Activated CD4-positive, alpha-beta T cell treated with anti-CD3 and anti-CD28 coated beads, Interleukin-2, amount 10 ng/mL, durations not matched to agents 24 days and 14 days (primary cell): ENCODE measurements around the gene IGFBP3. TPM values are rescaled to one million over a fixed set of nuclear protein-coding genes. Genes with fewer than 3 reads are reported as not detected.

ENCODE experiments used
- DNase-seq: peaks from one replicate; pipeline ENCODE4 v3.0.0; 2022
- H3K27ac Mint-ChIP-seq: one replicate; pipeline ENCODE4 v1.8.0; 2022; ENCODE audit warnings: mild to moderate bottlenecking, mixed read lengths
- H3K27me3 Mint-ChIP-seq: one replicate; pipeline ENCODE4 v1.8.0; 2022; ENCODE audit warnings: mixed read lengths
- H3K36me3 Mint-ChIP-seq: one replicate; pipeline ENCODE4 v1.8.0; 2022; ENCODE audit warnings: low read depth, mild to moderate bottlenecking, mixed read lengths
- H3K4me1 Mint-ChIP-seq: one replicate; pipeline ENCODE4 v1.8.0; 2021; ENCODE audit warnings: mixed read lengths
- H3K4me3 Mint-ChIP-seq: one replicate; pipeline ENCODE4 v1.8.0; 2022; ENCODE audit warnings: mild to moderate bottlenecking, moderate library complexity, mixed read lengths
- H3K9me3 Mint-ChIP-seq: one replicate; pipeline ENCODE4 v1.8.0; 2021; ENCODE audit warnings: mixed read lengths
- intact Hi-C: fragments of 100-400 bp; cut with micrococcal nuclease; formaldehyde crosslinking; loops from one replicate; pipeline ENCODE4 v1.15.1; 2023
- total RNA-seq: library from RNA; stranded (reverse); gene quantifications from 2 replicates; pipeline ENCODE4 v1.2.3, GENCODE V29; 2022

The IGFBP3 gene
- total RNA-seq, 1 donor from 2014 or later, result 0.72 TPM

DNA sequence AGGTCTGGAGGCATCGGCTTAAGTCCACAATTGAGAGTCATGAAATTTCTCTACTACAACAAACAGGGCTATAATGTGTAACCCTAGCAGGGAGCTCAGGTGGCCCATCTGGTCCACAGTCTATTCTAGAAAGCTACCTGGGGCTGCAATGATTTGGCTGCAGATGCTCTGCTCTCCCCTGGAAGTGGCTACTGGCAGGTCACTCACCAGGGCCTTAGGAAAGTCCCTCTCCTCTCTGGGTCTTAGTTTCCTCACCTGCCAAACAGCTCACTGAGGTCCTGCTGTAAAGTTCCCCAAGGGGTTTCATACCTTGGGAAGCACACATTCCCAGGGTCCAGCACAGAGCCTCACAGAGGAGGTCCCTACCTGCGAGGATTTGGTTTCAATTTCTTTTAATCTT, 2.5 kb downstream of the IGFBP3 start:
- no peaks in the 10 kb centered on the region for H3K9me3 Mint-ChIP-seq
- intact Hi-C loops, result no loop called here
- H3K27me3 Mint-ChIP-seq, result peaks cover 43% of the 10 kb centered on the region
- no peaks in the 10 kb centered on the region for H3K36me3 Mint-ChIP-seq
- H3K27ac Mint-ChIP-seq, result no peak overlapping the region
- peaks cover 20% of the 10 kb centered on the region for H3K4me1 Mint-ChIP-seq
- no peak overlapping the region for H3K4me3 Mint-ChIP-seq
- peak; percentile 55 for DNase-seq

- Mint-ChIP-seq H3K27me3 (peaks cover 38% of the 10 kb centered on the region), H3K4me3 (no peak overlapping the region), H3K4me1 (peaks cover 14% of the 10 kb centered on the region), H3K9me3 (no peaks in the 10 kb centered on the region), H3K36me3 (no peaks in the 10 kb centered on the region), H3K27ac (no peak overlapping the region)
- intact Hi-C loops, result loop anchor here (2.0 kb wide), 2 partner anchors 435 to 1171 kb away; no protein-coding TSS in a partner anchor
- peak; percentile 93 for DNase-seq
Observed at GRCh38 chr7:45917658-45918057, 3.4 kb downstream of the IGFBP3 start.

DNA sequence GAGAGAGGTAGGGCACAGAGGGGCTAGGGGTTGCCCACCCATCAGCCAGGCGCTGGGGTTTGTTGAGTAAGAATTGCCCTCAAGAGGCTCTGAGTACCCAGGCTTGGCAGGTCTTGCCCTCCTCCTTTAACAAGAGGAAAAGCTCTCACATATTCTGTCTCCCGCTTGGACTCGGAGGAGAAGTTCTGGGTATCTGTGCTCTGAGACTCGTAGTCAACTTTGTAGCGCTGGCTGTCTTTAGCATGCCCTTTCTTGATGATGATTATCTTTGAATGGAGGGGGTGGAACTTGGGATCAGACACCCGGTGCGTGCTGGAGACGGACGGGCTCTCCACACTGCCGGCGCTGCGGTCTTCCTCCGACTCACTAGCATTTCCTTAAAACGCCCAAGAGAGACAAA, 4.0 kb downstream of the IGFBP3 start:
- DNase-seq, result peak; percentile 51
- H3K4me1 Mint-ChIP-seq, result peaks cover 8% of the 10 kb centered on the region
- no peaks in the 10 kb centered on the region for H3K9me3 Mint-ChIP-seq
- H3K4me3 Mint-ChIP-seq, result no peak overlapping the region
- intact Hi-C loops, result loop anchor here (2.0 kb wide), 2 partner anchors 436 to 1172 kb away; no protein-coding TSS in a partner anchor
- H3K36me3 Mint-ChIP-seq, result no peaks in the 10 kb centered on the region
- no peak overlapping the region for H3K27ac Mint-ChIP-seq
- peaks cover 32% of the 10 kb centered on the region for H3K27me3 Mint-ChIP-seq

- peaks cover 6% of the 10 kb centered on the region for H3K4me1 Mint-ChIP-seq
- no peaks in the 10 kb centered on the region for H3K9me3 Mint-ChIP-seq
- H3K36me3 Mint-ChIP-seq, result no peaks in the 10 kb centered on the region
- intact Hi-C loops, result loop anchor here (2.0 kb wide), 2 partner anchors 437 to 1173 kb away; no protein-coding TSS in a partner anchor
- peaks cover 25% of the 10 kb centered on the region for H3K27me3 Mint-ChIP-seq
- no peak for DNase-seq
- H3K27ac Mint-ChIP-seq, result no peak overlapping the region
- no peak overlapping the region for H3K4me3 Mint-ChIP-seq
Observed at GRCh38 chr7:45915606-45916005, 5.5 kb downstream of the IGFBP3 start.

- Mint-ChIP-seq H3K27ac (no peak overlapping the region), H3K27me3 (peaks cover 21% of the 10 kb centered on the region), H3K4me1 (peaks cover 2% of the 10 kb centered on the region), H3K36me3 (no peaks in the 10 kb centered on the region), H3K9me3 (no peaks in the 10 kb centered on the region), H3K4me3 (no peak overlapping the region)
- intact Hi-C loops, result no loop called here
- no peak for DNase-seq
Observed at GRCh38 chr7:45914911-45915310, 6.2 kb downstream of the IGFBP3 start.

- Mint-ChIP-seq H3K9me3 (no peaks in the 10 kb centered on the region), H3K4me3 (no peak overlapping the region), H3K27me3 (peaks cover 5% of the 10 kb centered on the region), H3K27ac (no peak overlapping the region), H3K4me1 (no peaks in the 10 kb centered on the region), H3K36me3 (no peaks in the 10 kb centered on the region)
- intact Hi-C loops, result no loop called here
- DNase-seq, result peak; percentile 43
Observed at GRCh38 chr7:45912972-45913371, 8.1 kb downstream of the IGFBP3 start.

DNA sequence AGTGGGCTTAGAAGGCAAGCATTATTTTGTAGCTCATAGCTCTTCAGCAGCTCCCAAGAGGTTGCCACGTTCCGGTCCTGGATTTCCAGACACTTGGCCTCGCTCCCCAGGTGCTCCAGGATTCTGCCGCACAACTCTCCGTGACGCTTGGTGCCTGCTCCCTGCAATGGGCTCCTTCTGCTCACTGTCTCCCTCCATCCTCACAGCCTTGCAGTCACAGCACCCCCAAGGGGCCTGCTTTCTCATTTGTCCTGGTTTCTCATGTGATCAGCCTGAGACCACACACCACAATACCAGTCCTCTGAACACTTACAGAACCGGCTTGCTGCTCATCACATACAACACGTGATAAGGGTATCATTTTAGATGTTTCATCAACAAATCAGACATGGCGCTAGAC, 9.8 kb downstream of the IGFBP3 start:
- no peaks in the 10 kb centered on the region for H3K36me3 Mint-ChIP-seq
- H3K27ac Mint-ChIP-seq, result no peak overlapping the region
- DNase-seq, result peak; percentile 43
- H3K9me3 Mint-ChIP-seq, result no peaks in the 10 kb centered on the region
- intact Hi-C loops, result no loop called here
- no peak overlapping the region for H3K4me3 Mint-ChIP-seq
- peaks cover 4% of the 10 kb centered on the region for H3K27me3 Mint-ChIP-seq
- no peaks in the 10 kb centered on the region for H3K4me1 Mint-ChIP-seq

DNA sequence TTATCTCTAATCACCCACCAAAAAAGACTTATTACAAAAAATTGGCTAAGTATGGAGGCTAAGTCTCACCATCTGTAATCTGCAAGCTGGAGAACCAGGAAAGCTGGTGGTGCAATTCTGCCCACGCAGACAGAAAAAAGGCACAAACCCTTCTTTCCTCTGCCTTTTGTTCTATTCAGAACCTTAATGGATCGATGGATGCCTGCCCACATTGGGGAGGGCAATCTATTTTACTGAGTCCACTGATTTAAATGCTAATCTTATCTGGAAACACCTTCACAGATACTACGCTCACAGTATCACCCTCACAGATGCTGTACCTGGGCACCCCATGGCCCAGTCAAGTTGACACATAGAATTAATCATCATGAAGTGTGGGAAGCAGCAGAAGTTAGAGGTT, 10.2 kb downstream of the IGFBP3 start:
- no peak for DNase-seq
- Mint-ChIP-seq H3K27me3 (peaks cover 6% of the 10 kb centered on the region), H3K36me3 (no peaks in the 10 kb centered on the region), H3K27ac (no peak overlapping the region), H3K4me3 (no peak overlapping the region), H3K9me3 (no peaks in the 10 kb centered on the region), H3K4me1 (no peaks in the 10 kb centered on the region)
- intact Hi-C loops, result no loop called here

DNA sequence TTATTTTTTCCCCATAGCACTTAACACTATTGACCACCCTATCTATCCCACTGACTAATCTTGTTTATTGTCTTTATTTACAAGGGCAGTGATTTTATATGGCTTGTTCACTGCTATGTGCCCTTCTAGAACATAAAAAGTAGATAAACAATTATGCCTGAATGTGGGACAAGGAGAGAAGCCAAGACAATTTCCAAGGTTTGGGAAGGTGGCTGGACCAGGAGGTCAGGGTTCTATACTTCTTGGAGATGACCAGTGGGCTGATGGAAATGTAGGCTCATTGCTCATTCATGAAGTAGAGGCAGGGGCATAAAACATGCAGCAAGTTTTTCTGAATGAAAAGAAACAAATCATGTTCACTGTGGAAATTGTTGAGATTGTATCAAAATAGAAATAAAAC, 11.5 kb downstream of the IGFBP3 start:
- H3K4me3 Mint-ChIP-seq, result no peak overlapping the region
- peaks cover 6% of the 10 kb centered on the region for H3K27me3 Mint-ChIP-seq
- H3K9me3 Mint-ChIP-seq, result no peaks in the 10 kb centered on the region
- intact Hi-C loops, result no loop called here
- H3K27ac Mint-ChIP-seq, result no peak overlapping the region
- H3K36me3 Mint-ChIP-seq, result no peaks in the 10 kb centered on the region
- H3K4me1 Mint-ChIP-seq, result no peaks in the 10 kb centered on the region
- no peak for DNase-seq

- Mint-ChIP-seq H3K36me3 (no peaks in the 10 kb centered on the region), H3K9me3 (no peaks in the 10 kb centered on the region), H3K4me3 (no peak overlapping the region), H3K27ac (no peak overlapping the region), H3K27me3 (peaks cover 10% of the 10 kb centered on the region), H3K4me1 (no peaks in the 10 kb centered on the region)
- intact Hi-C loops, result no loop called here
- DNase-seq, result peak; percentile 22
Observed at GRCh38 chr7:45902820-45903219, 18.3 kb downstream of the IGFBP3 start.

DNA sequence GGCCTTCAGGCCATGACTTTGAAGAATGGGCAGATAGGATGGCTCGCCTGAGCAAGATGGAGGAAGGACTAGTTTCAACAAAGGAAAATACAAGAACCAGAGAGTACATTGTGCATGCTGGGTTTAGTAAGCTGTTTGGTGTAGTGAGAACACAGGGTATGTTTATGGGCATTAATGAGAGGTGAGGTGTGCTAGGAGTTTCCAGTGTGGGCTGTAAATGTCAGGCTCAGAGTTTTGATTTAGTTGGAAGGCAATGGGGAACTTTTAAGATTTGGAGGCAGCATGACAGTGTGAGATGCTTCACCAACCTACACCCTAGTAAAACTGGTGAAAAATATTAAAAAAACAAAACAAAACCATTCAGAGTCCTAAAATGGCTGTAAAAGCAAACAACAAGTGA, 19.5 kb downstream of the IGFBP3 start:
- H3K27me3 Mint-ChIP-seq, result peaks cover 10% of the 10 kb centered on the region
- no peaks in the 10 kb centered on the region for H3K9me3 Mint-ChIP-seq
- H3K27ac Mint-ChIP-seq, result no peak overlapping the region
- H3K4me1 Mint-ChIP-seq, result no peaks in the 10 kb centered on the region
- intact Hi-C loops, result no loop called here
- H3K4me3 Mint-ChIP-seq, result no peak overlapping the region
- no peaks in the 10 kb centered on the region for H3K36me3 Mint-ChIP-seq
- DNase-seq, result no peak

DNA sequence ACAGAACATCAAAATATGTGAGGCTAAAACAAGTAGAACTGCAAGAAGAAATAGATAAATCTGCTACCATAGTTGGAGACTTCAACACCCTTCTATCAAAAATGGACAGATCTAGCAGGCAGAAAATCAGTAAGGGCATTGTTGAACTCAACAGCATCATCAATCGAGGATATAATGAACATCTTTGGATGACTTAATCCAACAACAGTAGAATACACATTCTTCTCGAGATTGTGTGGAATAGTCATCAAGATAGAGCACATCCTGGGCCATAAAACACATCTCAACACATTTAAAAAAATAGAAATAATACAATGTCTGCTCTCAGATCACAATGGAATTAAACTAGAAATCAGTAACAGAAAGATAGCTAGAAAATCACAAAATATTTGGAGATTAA, 22.9 kb downstream of the IGFBP3 start:
- no peak for DNase-seq
- Mint-ChIP-seq H3K36me3 (no peaks in the 10 kb centered on the region), H3K27ac (no peak overlapping the region), H3K9me3 (no peaks in the 10 kb centered on the region), H3K27me3 (peaks cover 14% of the 10 kb centered on the region), H3K4me1 (no peaks in the 10 kb centered on the region), H3K4me3 (no peak overlapping the region)
- intact Hi-C loops, result no loop called here

GRCh38 chr7:45897042-45897690, 23.9 kb downstream of the IGFBP3 start:
- Mint-ChIP-seq H3K4me3 (no peak overlapping the region), H3K27me3 (peaks cover 15% of the 10 kb centered on the region), H3K4me1 (no peaks in the 10 kb centered on the region), H3K36me3 (no peaks in the 10 kb centered on the region), H3K27ac (no peak overlapping the region), H3K9me3 (no peaks in the 10 kb centered on the region)
- intact Hi-C loops, result no loop called here
- DNase-seq, result no peak

- intact Hi-C loops, result loop anchor here (5.0 kb wide), 1 partner anchor 1193 kb away; no protein-coding TSS in a partner anchor
- no peaks in the 10 kb centered on the region for H3K9me3 Mint-ChIP-seq
- H3K4me3 Mint-ChIP-seq, result no peak overlapping the region
- no peak overlapping the region for H3K27ac Mint-ChIP-seq
- no peaks in the 10 kb centered on the region for H3K4me1 Mint-ChIP-seq
- H3K27me3 Mint-ChIP-seq, result peaks cover 25% of the 10 kb centered on the region
- no peak for DNase-seq
- H3K36me3 Mint-ChIP-seq, result no peaks in the 10 kb centered on the region
Observed at GRCh38 chr7:45894665-45895062, 26.4 kb downstream of the IGFBP3 start.
